Naive thymus-derived CD4-positive, alpha-beta T cell (primary cell): ENCODE results near the gene ZBTB20. TPM values are rescaled to one million over a fixed set of nuclear protein-coding genes. Genes with fewer than 3 reads are reported as not detected.
A peak's percentile ranks its signal among the peaks of the same experiment; 100 is the strongest.

ENCODE experiments used
- ATAC-seq: fragments of 150-1000 bp; cut with Tn5 transposase; 2 replicates; pipeline ENCODE4 v1.10.0; 2021; ENCODE audit warnings: mild to moderate bottlenecking, moderate library complexity
- CTCF ChIA-PET: fragments of 350-600 bp; sonication (Branson Sonifier 250); formaldehyde crosslinking; loops from one replicate; lab custom pipeline; 2021; ENCODE audit warnings: antibody characterized with exemption; lab: Charles Lee
- POLR2A ChIA-PET: fragments of 350-600 bp; sonication (Branson Sonifier 250); formaldehyde crosslinking; loops from one replicate; lab custom pipeline; 2021; ENCODE audit warnings: antibody characterized with exemption, inconsistent platforms; lab: Charles Lee
- DNase-seq, 9 donors: peaks; one replicate each; pipeline versions ENCODE4 v3.0.0 to v3.0.0-alpha.2; 2020 to 2022; ENCODE audit warnings: mixed read lengths in 1 of 9
- H3K27ac ChIP-seq: one replicate; pipeline ENCODE4 v1.7.0; 2013; ENCODE audit warnings: mild to moderate bottlenecking, low read depth, low read length, moderate library complexity
- H3K27me3 ChIP-seq, 2 donors: one replicate each; pipeline ENCODE4 v1.7.0; 2013; ENCODE audit warnings: low read length in 2 of 2, mild to moderate bottlenecking in 2 of 2, moderate library complexity in 2 of 2; ENCODE audit not compliant: control insufficient read depth in 2 of 2, insufficient read depth in 2 of 2
- H3K36me3 ChIP-seq, 3 experiments: 1 replicate in 2 of 3; 2 replicates in 1 of 3; pipeline ENCODE4 v1.7.0; 2013; ENCODE audit warnings: low read length in 3 of 3, mild to moderate bottlenecking in 3 of 3, moderate library complexity in 1 of 3; ENCODE audit not compliant: insufficient read depth in 3 of 3, control insufficient read depth in 2 of 3
- H3K4me1 ChIP-seq, 2 donors: one replicate each; pipeline ENCODE4 v1.7.0; 2013; ENCODE audit warnings: low read length in 2 of 2, mild to moderate bottlenecking in 2 of 2, moderate library complexity in 1 of 2; ENCODE audit not compliant: control insufficient read depth in 2 of 2, insufficient read depth in 2 of 2
- H3K4me3 ChIP-seq: 2 replicates; pipeline ENCODE4 v1.7.0; 2013; ENCODE audit warnings: mild to moderate bottlenecking, low read length
- H3K9me3 ChIP-seq, 3 experiments: 1 replicate in 2 of 3; 2 replicates in 1 of 3; pipeline ENCODE4 v1.7.0; 2013; ENCODE audit warnings: low read length in 3 of 3; ENCODE audit not compliant: control insufficient read depth in 2 of 3
- H3K27ac Mint-ChIP-seq, 9 donors: one replicate each; pipeline ENCODE4 v1.8.0; 2020 to 2022; ENCODE audit warnings: mixed read lengths in 9 of 9, mild to moderate bottlenecking in 8 of 9, moderate library complexity in 5 of 9, inconsistent platforms in 2 of 9
- H3K27me3 Mint-ChIP-seq, 5 donors: one replicate each; pipeline ENCODE4 v1.8.0; 2021 to 2022; ENCODE audit warnings: mixed read lengths in 5 of 5, mild to moderate bottlenecking in 1 of 5
- H3K36me3 Mint-ChIP-seq, 5 donors: one replicate each; pipeline ENCODE4 v1.8.0; 2020 to 2022; ENCODE audit warnings: mixed read lengths in 5 of 5, mild to moderate bottlenecking in 3 of 5, inconsistent platforms in 1 of 5
- H3K4me1 Mint-ChIP-seq, 7 donors: one replicate each; pipeline ENCODE4 v1.8.0; 2020 to 2022; ENCODE audit warnings: mixed read lengths in 7 of 7, mild to moderate bottlenecking in 3 of 7, inconsistent platforms in 1 of 7
- H3K4me3 Mint-ChIP-seq, 10 donors: one replicate each; pipeline ENCODE4 v1.8.0; 2020 to 2022; ENCODE audit warnings: mild to moderate bottlenecking in 10 of 10, mixed read lengths in 10 of 10, moderate library complexity in 6 of 10, inconsistent platforms in 2 of 10
- H3K9me3 Mint-ChIP-seq, 11 donors: one replicate each; pipeline ENCODE4 v1.8.0; 2020 to 2022; ENCODE audit warnings: mixed read lengths in 11 of 11, mild to moderate bottlenecking in 4 of 11, inconsistent platforms in 1 of 11, moderate library complexity in 1 of 11
- intact Hi-C, 2 donors: fragments of 100-400 bp; cut with micrococcal nuclease; formaldehyde crosslinking; loops; one replicate each; pipeline ENCODE4 v1.15.1; 2023
- polyA plus RNA-seq, 2 donors: library from polyadenylated mRNA; unstranded; fragments of 300-500 nt; fragmentation: Illumina TruSeq; gene quantifications; one replicate each; pipeline ENCODE4 v1.2.3, GENCODE V29; 2021
- total RNA-seq, 6 experiments: library from RNA in 5 of 6; stranded (reverse) in 5 of 6; gene quantifications; 1 replicate in 5 of 6; 2 replicates in 1 of 6; pipeline ENCODE4 v1.2.3 and lab custom pipeline; 2021 to 2026

Gene ZBTB20
- total and polyA plus RNA-seq, 7 experiments from 2014 or later, result 14.9 to 69.5 (median 59.2) TPM

DNA sequence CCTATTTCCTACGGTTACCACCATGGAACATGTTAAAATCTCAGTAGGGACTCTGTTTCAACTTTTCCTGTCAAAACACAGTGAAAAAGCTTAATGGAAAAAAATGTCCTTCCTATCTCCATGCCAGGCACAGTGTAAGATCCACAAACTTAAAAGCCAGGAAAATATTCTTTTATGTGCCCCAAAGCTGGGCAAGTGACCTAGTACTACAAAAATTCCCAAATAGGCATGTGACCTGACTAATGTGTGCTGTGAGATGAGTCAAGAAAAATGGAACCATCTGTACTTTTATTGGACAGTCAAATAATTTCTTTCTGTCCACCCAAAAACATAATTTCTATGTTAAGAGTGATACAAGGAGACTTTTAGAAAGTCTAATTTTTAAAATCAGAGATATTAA is 406.0 kb downstream of the ZBTB20 start:
- ATAC-seq, result no peak
- Histone ChIP-seq H3K4me3 (no peak overlapping the region), H3K27me3 (no peaks in the 10 kb centered on the region), H3K36me3 (no peaks in the 10 kb centered on the region), H3K4me1 (no peaks in the 10 kb centered on the region), H3K27ac (no peak overlapping the region), H3K9me3 (no peaks in the 10 kb centered on the region)
- peaks cover 0 to 16% (median 8%) of the 10 kb centered on the region in 7 donors for H3K4me1 Mint-ChIP-seq
- peaks cover 0 to 54% (median 28%) of the 10 kb centered on the region in 5 donors for H3K36me3 Mint-ChIP-seq
- ChIA-PET POLR2A (no interaction called here), CTCF (no interaction called here)
- no peak for DNase-seq
- H3K27ac Mint-ChIP-seq, result no peak overlapping the region
- H3K9me3 Mint-ChIP-seq, result peaks cover 0 to 2% (median 0%) of the 10 kb centered on the region in 11 donors
- intact Hi-C loops, result no loop called here
- no peaks in the 10 kb centered on the region for H3K27me3 Mint-ChIP-seq
- H3K4me3 Mint-ChIP-seq, result no peak overlapping the region

DNA sequence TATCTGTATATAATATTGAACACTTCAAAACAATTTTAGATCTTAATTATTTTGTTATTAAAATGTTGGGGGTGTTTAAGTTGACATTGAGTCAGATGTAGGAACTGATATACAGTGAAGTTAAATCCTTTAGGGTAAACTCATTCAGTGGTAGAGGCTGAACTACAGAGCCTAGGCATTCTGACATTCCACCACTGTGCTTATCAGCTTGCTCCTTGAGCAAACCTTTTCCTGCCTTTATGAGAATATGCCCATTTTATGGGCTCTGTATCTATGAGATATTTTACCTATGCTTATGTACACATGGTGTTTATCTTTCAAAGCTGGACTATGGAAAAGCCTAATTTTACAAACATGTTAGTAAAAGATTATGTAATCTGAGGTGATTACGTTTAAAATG is 407.5 kb downstream of the ZBTB20 start:
- ATAC-seq (no peak), DNase-seq (no peak)
- Histone ChIP-seq H3K9me3 (no peaks in the 10 kb centered on the region), H3K4me1 (no peaks in the 10 kb centered on the region), H3K4me3 (no peak overlapping the region), H3K36me3 (no peaks in the 10 kb centered on the region), H3K27ac (no peak overlapping the region), H3K27me3 (no peaks in the 10 kb centered on the region)
- Mint-ChIP-seq H3K9me3 (peaks cover 0 to 2% (median 0%) of the 10 kb centered on the region in 11 donors), H3K27ac (no peak overlapping the region), H3K4me1 (peaks cover 0 to 11% (median 5%) of the 10 kb centered on the region in 7 donors), H3K4me3 (no peak overlapping the region), H3K27me3 (no peaks in the 10 kb centered on the region), H3K36me3 (peaks cover 0 to 44% (median 28%) of the 10 kb centered on the region in 5 donors)
- intact Hi-C loops, result no loop called here
- CTCF ChIA-PET, result no interaction called here
- POLR2A ChIA-PET, result no interaction called here

DNA sequence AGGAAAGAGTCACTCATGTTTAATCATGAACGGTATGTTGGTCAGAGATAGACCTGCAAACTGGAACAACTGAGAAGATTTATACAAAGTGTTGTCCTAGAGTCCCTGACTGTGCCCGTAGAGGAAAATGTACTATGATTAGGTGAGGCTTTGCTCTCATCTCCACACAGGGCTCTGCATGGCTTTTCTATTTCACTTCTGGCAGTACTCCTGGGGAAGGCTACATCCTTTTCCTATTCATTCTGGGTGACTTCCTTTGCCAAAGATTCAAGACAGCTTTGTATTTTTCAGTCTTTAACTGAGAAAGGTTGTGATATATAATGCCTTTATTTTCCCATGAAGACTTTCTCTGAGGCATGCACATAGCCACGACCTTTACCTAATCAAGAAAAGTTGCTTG is 414.7 kb downstream of the ZBTB20 start:
- Mint-ChIP-seq H3K9me3 (no peaks in the 10 kb centered on the region), H3K27ac (no peak overlapping the region), H3K27me3 (no peaks in the 10 kb centered on the region), H3K4me1 (peaks cover 0 to 36% (median 13%) of the 10 kb centered on the region in 7 donors), H3K4me3 (no peak overlapping the region), H3K36me3 (peaks cover 0 to 25% (median 7%) of the 10 kb centered on the region in 5 donors)
- ATAC-seq, result no peak
- no peak for DNase-seq
- intact Hi-C loops, result no loop called here
- ChIA-PET POLR2A (no interaction called here), CTCF (no interaction called here)
- Histone ChIP-seq H3K4me3 (no peak overlapping the region), H3K27me3 (no peaks in the 10 kb centered on the region), H3K36me3 (no peaks in the 10 kb centered on the region), H3K27ac (no peak overlapping the region), H3K4me1 (no peaks in the 10 kb centered on the region), H3K9me3 (no peaks in the 10 kb centered on the region)

DNA sequence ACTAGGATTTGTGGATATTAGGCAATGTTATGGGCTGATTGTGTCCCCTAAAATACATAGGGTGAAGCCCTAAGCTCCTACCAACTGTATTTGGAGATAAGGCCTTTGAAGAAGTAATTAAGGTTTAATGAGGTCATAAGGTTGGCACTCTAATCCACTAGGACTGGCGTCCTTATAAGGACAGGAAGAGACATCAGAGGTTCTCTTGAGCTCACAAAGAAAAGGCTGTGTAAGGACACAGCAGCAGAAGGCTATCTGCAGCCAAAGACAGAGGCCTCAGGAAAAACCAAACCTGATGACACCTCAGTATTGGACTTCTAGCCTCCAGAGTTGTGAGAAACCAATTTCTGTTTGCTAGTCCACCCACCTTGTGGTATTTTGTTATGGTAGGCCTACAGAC is 416.7 kb downstream of the ZBTB20 start:
- POLR2A ChIA-PET, result no interaction called here
- no peak overlapping the region for H3K27ac Mint-ChIP-seq
- no peaks in the 10 kb centered on the region for H3K27me3 Mint-ChIP-seq

DNA sequence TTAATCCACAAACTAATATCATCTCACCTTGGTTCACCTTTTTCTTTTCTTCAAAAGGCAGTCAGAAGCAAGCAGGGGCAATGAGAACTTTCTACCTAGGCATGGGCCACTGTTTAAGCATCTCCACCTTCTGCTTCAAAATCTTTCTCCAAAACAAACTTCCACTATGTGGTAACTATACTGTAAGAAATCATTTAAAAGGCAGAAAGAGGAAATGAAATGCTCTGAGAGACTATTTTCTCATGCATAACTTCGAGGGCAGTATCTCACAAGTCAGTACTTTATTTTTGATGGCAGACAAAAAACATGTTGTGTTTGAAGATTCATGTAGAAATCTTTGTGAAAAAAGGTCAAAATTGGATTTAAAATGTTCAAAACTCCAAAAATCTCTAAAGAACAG is 419.7 kb downstream of the ZBTB20 start:
- CTCF ChIA-PET, result no interaction called here
- H3K27me3 Mint-ChIP-seq, result no peaks in the 10 kb centered on the region

More for the DNA sequence above, 416.7 kb downstream of the ZBTB20 start:
- Histone ChIP-seq H3K9me3 (no peaks in the 10 kb centered on the region), H3K27ac (no peak overlapping the region), H3K36me3 (no peaks in the 10 kb centered on the region), H3K4me3 (no peak overlapping the region), H3K27me3 (no peaks in the 10 kb centered on the region), H3K4me1 (no peaks in the 10 kb centered on the region)
- H3K4me3 Mint-ChIP-seq, result no peak overlapping the region
- CTCF ChIA-PET, result no interaction called here
- DNase-seq, result no peak
- intact Hi-C loops, result no loop called here
- peaks cover 0 to 37% (median 13%) of the 10 kb centered on the region in 7 donors for H3K4me1 Mint-ChIP-seq
- peaks cover 0 to 24% (median 4%) of the 10 kb centered on the region in 5 donors for H3K36me3 Mint-ChIP-seq
- H3K9me3 Mint-ChIP-seq, result no peaks in the 10 kb centered on the region
- ATAC-seq, result no peak

DNA sequence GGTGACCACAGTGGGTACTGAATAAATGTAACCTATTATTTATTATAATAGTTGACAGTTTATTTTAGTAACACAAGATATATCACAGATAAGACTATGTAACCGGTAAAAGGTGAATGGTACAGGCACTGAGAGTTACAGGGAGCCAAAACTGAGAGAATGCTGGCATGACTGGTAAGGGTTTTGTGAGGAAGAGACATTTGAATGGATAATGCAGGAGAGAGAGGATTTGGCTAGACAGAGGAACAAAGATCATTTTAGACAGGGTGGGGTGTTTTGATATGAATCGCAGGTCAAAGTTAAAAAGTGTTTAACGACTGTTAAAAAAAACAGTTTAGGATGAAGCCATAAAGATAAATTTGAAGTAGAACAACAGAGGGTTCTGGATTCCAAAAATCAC is 421.1 kb downstream of the ZBTB20 start:
- peaks cover 0 to 14% (median 5%) of the 10 kb centered on the region in 5 donors for H3K36me3 Mint-ChIP-seq
- intact Hi-C loops, result no loop called here
- H3K4me3 Mint-ChIP-seq, result no peak overlapping the region
- no peak overlapping the region for H3K27ac ChIP-seq
- H3K36me3 ChIP-seq, result no peaks in the 10 kb centered on the region
- DNase-seq, result no peak
- no peaks in the 10 kb centered on the region for H3K4me1 ChIP-seq
- H3K4me1 Mint-ChIP-seq, result peaks cover 9 to 53% (median 28%) of the 10 kb centered on the region in 7 donors
- ChIA-PET POLR2A (no interaction called here), CTCF (no interaction called here)
- H3K9me3 ChIP-seq, result no peaks in the 10 kb centered on the region
- peak overlapping the region in 2 of 9 donors; percentile 1 to 34 for H3K27ac Mint-ChIP-seq
- H3K27me3 Mint-ChIP-seq, result no peaks in the 10 kb centered on the region
- H3K27me3 ChIP-seq, result no peaks in the 10 kb centered on the region
- ATAC-seq, result no peak
- no peak overlapping the region for H3K4me3 ChIP-seq
- no peaks in the 10 kb centered on the region for H3K9me3 Mint-ChIP-seq

More for the DNA sequence above, 419.7 kb downstream of the ZBTB20 start:
- Mint-ChIP-seq H3K27ac (no peak overlapping the region), H3K9me3 (no peaks in the 10 kb centered on the region), H3K36me3 (peaks cover 0 to 18% (median 8%) of the 10 kb centered on the region in 5 donors), H3K4me3 (no peak overlapping the region), H3K4me1 (peaks cover 0 to 44% (median 20%) of the 10 kb centered on the region in 7 donors)
- H3K4me3 ChIP-seq, result no peak overlapping the region
- DNase-seq (no peak), ATAC-seq (no peak)
- POLR2A ChIA-PET, result no interaction called here
- no peaks in the 10 kb centered on the region for H3K36me3 ChIP-seq
- H3K4me1 ChIP-seq, result no peaks in the 10 kb centered on the region
- no peaks in the 10 kb centered on the region for H3K27me3 ChIP-seq
- intact Hi-C loops, result no loop called here
- H3K9me3 ChIP-seq, result no peaks in the 10 kb centered on the region
- no peak overlapping the region for H3K27ac ChIP-seq

DNA sequence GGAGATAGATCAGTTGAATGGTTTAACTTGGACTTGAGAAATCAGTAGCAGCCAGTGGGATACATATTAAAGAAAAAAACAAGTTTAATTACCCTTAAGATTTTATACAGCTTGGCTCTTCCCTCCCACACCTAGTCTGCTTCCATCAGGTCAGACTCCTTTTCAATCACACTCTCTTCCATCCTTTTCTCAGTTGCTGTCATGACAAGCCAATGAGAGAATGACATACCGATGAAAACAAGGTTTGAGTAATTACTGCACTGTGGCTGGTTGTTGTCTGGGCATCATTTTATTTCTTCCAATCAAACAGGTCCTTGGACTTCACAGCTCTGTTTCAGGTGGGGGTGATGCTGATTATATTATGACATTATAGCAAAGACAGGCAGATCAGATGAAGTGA is 424.6 kb downstream of the ZBTB20 start:
- ChIA-PET POLR2A (no interaction called here), CTCF (no interaction called here)
- Mint-ChIP-seq H3K36me3 (peaks cover 0 to 24% (median 12%) of the 10 kb centered on the region in 5 donors), H3K27me3 (no peaks in the 10 kb centered on the region), H3K4me3 (peak overlapping the region in 1 of 10 donors; percentile 26), H3K9me3 (no peaks in the 10 kb centered on the region), H3K27ac (peak overlapping the region in 2 of 9 donors; percentile 21 to 51), H3K4me1 (peaks cover 11 to 74% (median 42%) of the 10 kb centered on the region in 7 donors)
- ATAC-seq (no peak), DNase-seq (no peak)
- no peaks in the 10 kb centered on the region for H3K27me3 ChIP-seq
- no peaks in the 10 kb centered on the region for H3K9me3 ChIP-seq
- no peaks in the 10 kb centered on the region for H3K4me1 ChIP-seq
- no peak overlapping the region for H3K27ac ChIP-seq
- no peak overlapping the region for H3K4me3 ChIP-seq
- intact Hi-C loops, result no loop called here
- no peaks in the 10 kb centered on the region for H3K36me3 ChIP-seq
